ENCODE data around the gene RPLP2. TPM values are rescaled to one million over a fixed set of nuclear protein-coding genes. Genes with fewer than 3 reads are reported as not detected.

Gene RPLP2
- total RNA-seq, 1 experiment from 2014 or later = 1,205 TPM

DNA sequence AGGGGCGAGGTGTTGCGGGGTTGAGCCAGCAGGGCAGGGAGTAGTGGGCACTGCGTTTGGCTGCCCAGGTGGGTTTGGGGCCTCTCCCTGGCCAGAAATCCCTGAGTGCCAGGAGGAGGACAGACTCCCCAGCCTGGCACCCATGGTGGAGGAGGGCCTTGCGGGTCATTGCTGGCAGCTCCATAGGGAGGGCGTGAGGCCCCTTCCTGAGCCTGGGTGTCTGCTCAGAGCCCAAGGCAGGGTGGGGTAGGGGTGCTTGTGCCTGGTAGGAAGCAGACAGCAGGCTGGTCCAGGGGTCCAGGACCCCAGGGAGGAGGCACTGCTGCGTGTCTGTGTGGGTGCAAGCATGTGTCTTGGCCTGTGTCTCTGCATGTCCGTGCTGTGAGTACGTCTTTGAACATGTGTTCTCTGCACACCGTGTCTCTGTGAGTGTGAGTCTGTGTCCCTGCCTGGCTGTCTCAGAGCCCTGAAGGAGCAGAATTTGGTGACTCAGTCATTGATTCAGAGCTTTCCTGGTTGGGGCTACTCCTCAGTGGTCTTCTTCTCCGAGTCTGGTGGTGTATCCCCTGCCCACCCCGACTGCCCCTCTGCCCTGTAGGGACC lies 36.8 kb downstream of the RPLP2 start:
- no peak for DNase-seq (ENCODE audit: extremely low read depth, low read depth)

DNA sequence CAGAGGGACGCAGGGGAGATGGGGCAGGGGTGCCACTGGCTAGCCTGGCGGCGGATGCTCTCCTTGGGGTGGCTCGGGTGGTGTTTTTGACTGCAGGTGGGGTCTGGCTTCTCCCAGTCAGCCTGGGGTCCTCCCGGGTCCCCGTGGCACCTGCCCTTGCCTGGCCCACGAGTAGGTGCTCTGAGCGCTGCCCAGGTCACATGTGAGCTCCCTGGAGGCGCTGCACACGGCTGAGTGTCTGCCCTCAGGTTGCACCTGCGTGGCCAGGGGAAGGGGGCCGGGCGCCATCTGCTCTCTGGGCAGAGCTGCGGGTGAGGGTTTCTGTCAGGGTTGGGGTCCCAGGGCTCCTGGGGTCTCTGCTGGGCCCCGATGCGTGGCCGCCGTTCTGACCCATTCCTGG lies 38.1 kb downstream of the RPLP2 start:
- DNase-seq (ENCODE audit: extremely low read depth, low read depth) = no peak

DNA sequence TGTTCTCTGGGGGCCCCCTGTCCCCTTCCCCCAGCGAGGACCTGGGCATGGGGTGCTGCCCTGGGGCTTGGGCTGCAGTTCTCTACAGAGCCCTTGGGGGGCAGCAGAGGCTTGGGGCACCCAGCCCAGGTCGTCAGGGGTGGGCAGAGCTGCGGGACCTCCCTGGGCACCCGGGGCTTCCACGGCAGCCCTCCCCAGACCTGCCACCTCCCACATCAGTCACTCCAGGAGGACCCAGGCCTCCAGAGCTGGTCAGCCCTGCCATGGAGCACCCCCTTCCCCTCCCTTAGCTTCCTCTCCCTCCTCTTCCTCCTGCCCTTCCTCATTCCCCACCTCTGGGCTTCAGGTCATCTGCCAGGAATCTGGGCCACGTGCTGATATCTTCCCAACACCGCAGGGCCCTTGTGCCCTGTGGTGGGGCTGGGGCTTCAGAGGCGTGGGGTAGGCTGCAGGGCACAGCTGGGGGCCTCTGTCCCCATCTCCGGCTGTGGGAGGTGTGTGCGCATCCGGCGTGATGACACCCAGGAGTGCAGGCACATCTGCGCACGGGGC lies 38.7 kb downstream of the RPLP2 start:
- DNase-seq (ENCODE audit: extremely low read depth, low read depth) = no peak

DNA sequence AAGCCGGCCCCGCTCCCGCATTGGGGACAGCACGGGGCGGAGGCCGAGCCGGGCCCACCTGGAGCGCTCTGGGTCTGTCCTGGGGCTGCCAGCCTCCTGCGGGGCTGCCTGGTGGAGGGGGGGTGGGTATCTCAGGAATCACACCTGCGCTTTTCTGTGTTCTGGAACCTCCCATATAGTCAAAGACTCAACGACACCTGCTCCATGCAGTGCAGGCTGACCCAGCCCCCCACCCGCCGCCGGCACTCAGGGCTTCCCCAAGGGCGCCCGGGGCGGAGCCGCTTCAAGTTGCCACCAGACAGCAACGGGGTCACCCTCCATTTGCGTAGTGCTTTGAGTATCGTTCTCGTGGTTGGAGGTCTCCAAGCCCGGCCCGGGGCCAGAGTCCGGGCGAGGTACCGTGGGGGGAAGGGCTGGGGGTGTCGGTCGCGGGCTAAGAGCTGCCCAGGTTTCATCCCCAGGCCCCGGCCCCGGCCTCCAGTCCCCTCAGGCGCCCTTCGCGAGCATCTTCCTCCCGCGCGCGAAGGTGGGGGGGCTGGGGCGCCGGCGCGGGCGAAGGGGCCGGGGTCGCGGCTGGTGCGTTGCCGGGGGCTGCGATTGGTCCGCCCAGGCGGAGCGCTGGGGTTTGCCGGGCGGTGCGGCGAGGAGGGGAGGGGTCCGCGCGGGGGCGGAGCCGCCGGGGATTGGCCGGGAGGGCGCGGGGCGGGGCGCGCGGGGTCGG lies 39.5 kb downstream of the RPLP2 start:
- DNase-seq (ENCODE audit: extremely low read depth, low read depth) = no peak

DNA sequence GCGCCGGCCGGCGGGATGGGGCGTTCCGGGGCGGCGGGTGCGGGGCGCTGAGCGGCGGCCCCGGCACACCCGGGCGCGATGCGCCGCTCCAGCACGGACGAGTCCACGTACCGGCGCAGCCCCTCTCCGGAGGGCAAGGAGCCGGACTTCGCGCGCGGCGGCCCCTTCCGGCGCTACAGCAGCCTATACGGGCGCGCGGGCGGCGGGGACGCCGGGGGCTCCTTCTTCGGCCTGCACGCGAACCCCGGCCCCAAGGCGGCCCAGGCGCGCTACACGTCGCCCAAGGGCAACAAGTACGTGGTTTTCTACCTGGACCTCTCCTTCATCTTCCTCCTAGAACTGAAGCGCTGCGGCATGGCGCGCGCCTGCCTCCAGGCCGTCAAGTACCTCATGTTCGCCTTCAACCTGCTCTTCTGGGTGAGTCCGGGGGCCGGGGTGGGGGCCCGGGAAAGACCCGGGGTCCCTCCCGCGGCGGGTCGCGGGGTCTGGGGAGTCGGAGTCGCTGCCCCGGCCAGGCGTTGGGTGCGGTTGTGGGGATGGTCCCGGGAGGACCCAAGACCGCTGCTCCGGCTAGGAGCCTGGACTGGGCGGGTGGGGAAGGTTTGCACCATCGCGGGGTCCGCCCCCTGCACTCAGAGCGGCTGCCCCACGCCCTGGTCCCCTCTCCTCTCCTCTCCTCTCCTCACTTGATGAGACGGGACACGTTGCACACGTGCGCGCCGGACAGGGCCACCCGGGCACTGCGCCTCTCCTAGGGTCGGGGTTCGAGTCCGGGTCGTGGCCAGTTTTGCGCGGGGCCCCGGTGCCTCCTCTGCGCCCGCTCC lies 40.4 kb downstream of the RPLP2 start:
- no peak for DNase-seq (ENCODE audit: extremely low read depth, low read depth)

DNA sequence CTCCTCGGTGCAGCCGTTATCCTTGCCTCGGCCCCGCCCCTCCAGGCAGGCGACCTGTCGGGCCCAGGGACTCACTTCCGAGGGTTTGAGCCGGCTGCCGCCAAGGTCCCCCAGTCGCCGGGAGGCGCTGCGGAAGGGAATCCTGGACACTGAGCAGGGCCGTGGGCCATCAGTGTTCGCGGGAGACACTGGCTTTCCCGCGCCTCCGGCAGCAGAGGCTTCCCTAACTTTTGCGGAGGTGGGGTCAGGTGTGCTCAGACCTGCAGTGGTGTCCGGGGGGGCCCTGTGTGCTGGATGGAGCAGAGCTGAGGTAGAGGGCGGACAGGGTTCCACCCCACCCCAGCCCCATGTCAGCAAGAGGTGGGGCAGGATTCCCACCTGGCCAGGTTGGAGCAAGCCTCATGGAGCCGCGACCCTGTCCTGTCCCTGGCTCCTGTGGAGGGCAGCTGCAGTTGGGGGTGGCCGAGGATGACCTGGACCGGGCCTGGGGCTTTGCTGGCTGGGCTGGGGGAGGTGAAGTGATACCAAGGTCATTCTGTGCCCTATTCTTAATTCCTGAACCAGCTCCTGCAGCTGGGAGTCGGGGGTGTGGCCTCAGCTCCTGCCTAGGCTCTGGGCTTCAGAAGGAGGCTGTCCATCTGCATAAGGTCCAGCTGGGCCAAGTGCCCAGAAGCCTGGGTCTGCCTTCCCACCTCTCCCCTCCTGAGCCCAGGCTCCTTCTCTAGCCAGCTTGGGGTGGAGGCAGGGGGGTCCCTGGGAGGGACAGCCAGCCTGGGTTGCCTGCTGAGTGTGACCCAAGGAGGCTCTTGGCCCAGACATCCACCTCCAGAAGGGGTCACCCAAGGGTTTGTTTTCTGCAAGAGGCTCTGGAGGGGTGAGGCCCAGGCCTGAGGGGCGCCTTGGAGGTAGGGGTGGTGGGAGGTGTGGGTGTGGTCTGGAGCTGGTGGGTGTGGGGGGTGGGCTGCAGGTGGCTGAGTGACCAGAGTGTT lies 41.3 kb downstream of the RPLP2 start:
- no peak for DNase-seq (ENCODE audit: extremely low read depth, low read depth)

DNA sequence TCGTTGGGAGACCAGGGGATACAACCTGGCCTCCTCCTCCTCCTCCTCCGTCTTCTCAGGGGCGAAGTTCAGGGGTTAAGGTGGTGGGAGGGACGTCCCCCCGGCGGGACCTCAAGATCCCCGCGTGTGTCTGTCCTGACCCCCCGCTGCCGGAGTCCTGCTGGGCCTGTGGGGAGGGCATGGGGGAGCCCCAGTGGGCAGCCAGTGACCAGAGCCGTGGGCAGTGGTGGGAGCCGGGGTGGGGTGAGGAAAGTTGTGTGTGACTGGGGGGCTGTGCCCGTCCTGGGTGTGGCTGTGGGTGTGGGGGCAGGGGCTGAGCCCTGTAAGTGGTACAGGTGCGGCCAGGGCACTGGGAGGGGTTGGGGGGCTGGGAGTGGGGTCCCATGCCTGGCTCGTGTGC lies 43.0 kb downstream of the RPLP2 start:
- no peak for DNase-seq (ENCODE audit: extremely low read depth, low read depth)

DNA sequence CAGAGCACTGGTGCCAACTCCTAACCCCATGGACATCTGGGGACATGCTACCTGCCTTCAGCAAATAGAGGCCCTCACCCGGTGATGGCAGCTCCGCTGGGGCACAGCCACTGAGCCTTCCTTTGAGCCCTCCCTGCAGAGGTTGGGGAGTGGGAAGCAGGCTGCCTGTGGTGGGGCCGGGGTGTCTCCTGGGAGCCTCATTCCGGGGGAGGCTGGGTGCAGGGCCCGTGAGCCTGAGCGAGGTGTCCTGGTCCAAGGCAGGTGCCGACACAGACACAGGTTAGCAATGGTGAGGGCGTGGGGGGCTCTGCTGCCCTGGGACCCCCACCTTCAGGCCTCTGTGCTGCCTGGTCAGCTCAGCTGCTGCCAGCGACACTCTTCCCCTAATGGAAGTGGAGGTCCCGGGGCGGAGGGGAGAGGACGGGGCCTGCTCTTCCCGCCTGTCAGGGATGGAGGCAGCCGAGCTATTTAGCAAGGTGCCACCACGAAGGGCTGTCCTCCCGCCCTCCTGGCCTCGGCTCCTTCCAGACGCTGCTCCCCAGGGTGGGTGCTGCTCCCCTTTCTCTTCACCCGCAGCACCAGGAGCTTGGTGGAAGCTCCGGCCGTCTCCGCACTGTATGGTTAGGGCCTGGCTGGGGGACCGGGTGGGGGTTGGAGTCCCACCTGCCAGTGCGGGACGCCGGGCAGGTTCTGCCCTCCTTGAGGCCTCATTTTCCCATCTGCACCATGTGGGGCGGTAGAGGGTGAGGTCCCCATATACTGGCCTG lies 44.1 kb downstream of the RPLP2 start:
- no peak for DNase-seq (ENCODE audit: extremely low read depth, low read depth)

DNA sequence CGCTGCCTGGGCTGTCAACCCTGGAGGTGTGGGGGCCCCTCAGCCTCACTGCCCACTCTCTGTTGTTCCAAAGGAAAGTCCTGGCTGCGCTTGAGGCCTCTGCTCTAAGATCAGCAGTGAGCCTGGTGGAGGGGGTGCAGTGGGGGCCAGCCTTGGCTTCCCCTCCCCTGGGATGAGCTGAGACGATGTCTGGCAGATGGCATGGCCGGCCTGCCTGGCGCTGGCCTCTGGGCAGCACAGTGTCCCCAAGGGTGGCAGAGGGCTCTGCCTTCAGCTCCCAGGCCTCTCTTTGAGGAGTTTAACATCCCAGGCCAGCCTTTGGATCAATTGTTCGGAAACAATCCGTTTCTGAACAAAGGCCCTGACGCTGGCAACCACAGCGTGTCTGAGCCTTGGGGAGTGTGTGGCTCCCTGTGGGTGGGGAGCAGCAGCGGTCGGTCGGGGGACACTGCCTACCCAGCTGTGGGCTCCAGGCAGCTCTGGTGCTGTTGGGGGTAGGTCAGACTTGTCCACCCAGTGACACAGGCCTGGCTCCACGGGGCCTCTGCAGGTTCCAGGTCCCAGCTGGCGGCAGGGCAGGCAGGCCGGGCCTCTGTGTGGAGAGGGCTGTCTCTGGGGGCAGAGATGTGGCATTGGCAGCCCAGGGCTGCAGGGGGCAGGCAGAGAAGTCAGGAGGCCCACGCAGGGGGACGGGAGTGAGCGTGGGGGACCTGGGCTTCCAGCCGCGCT lies 45.0 kb downstream of the RPLP2 start:
- DNase-seq (ENCODE audit: extremely low read depth, low read depth) = no peak

DNA sequence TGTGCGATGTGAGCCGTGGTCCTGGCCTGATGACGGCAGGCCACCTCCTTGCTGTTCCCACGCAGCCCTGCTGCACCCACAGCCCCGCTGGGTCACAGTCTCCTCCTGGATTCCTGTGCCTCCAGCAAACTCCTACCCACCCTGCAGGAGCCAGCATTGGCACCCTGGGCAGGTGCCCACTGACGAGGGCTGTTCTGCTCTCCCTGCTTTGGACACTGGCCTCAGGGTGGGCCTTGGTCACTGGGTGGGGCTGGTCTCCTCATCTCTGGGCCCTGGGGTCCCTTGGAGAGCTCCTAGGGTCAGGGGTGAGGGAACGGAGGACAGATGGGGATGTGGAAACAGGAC lies 45.5 kb downstream of the RPLP2 start:
- DNase-seq (ENCODE audit: extremely low read depth, low read depth) = no peak

DNA sequence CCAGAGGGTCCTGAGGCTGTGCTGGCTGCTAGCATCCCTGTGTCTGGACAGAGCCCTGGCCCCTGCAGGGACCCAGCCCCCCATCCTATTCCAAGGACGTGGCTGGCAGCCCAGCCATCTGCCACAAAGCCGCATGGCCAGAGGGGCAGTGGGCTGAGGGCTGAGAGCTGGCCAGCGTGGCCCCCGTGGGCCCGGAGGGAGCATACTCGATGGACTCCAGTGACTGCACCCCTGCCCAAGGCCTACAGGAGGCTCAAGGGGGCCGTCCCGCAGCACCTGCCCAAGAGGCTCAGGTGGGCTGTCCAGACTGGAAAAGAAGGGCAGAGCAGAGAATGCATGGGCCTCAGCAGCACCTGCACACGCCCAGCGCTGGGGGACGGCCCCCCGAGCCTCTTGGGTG lies 46.0 kb downstream of the RPLP2 start:
- no peak for DNase-seq (ENCODE audit: extremely low read depth, low read depth)

DNA sequence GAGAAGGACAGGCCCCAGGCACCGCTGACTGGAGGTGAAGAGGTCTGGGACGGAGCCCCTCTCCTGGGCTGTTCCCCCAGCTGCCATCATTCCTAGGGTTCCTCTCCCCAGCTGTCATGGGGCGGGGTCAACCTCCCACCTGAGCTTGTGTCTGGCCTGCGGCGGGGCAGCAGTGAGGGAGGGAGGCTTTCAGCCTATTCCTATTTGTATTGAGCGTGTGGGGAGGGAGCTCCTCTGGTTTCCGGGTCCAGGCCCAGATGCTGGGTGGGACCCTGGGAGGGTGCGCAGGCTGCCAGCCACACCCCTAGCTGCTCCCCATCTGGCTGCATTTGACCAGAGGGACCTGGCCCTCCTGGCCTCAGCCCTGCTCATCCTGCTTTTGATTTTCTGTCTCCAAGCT lies 46.6 kb downstream of the RPLP2 start:
- no peak for DNase-seq (ENCODE audit: extremely low read depth, low read depth)

DNA sequence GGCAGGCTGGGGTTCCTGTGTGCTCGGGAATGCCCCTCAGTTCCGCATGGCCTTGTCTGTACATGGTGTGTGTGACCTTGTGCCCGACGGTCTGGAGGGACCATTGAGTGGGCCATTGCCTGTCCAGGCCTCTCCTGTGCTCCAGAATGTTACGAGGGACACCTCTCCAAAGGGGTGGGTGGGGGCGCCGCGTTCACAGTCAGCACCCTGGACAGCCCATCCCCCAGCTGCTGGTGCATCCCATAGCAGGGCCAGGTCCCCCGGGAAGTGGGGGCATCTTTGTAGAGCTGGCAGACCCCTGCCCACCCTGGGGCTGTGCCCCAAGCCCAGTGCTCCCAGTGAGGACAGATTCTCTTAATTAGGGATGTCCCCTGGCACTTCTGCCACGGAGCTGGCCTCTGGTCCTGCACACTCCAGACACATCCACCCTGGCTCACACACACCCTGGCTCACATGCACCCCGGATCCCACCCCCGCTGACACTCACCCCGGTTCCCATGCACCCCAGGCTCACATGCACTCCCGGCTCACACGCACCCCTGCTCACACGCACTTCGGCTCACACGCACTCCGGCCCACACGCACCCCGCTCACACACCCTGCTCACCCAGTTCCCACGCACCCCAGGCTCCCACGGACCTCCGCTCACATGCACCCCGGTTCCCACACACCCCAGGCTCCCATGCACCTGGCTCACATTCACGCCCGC lies 48.4 kb downstream of the RPLP2 start:
- DNase-seq (ENCODE audit: extremely low read depth, low read depth) = no peak

DNA sequence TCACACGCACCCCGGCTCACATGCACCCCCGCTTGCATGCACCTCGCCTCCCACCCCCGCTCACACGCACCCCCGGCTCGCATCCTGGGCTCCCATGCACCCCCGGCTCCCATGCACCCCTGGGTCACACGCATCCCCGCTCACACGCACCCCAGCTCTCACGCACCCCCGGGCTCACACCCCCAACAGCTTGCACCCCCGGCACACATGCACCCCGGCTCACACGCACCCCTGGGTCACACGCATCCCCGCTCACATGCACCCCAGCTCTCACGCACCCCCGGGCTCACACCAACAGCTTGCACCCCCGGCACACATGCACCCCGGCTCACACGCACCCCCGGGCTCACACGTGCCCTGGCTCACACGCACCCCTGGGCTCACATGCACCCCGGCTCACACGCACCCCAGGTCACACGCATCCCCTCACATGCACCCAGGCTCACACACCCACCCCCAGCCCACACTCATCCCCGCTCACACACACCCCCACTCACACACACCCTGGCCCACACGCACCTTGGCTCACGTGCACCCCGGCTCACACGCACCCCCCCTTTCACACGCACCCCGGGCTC lies 49.1 kb downstream of the RPLP2 start:
- DNase-seq (ENCODE audit: extremely low read depth, low read depth) = no peak

DNA sequence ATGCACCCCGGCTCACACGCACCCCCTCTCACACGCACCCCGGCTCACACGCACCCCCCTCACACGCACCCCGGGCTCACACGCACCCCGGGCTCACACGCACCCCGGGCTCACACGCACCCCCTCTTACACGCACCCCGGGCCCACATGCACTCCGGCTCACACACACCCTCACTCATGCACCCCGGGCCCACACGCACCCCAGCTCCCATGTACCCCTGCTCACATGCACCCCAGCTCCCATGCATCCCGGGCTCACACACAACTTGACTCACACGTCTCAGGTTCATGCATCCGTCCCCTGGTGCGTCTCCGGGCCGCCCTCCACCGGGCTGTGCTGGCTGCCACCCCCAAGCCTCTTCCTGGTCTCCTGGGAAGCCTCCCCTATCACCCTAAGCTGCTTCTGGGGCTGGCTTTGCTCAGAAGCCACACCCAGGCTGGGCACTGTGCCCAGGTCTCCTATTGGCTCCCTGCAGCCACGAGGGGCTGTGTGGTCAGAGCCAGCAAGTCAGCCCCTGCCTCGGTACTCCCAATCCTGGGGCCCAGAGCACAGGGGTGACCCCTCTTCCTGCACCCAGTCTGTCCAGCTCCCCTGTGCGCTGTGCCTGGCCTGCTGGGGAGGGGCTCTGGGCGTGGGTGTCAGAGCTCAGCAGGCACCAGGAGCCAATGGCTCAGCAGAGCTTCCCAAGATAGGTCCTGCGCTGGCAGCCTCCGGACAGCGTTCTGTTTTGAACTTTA lies 49.8 kb downstream of the RPLP2 start:
- no peak for DNase-seq (ENCODE audit: extremely low read depth, low read depth)

DNA sequence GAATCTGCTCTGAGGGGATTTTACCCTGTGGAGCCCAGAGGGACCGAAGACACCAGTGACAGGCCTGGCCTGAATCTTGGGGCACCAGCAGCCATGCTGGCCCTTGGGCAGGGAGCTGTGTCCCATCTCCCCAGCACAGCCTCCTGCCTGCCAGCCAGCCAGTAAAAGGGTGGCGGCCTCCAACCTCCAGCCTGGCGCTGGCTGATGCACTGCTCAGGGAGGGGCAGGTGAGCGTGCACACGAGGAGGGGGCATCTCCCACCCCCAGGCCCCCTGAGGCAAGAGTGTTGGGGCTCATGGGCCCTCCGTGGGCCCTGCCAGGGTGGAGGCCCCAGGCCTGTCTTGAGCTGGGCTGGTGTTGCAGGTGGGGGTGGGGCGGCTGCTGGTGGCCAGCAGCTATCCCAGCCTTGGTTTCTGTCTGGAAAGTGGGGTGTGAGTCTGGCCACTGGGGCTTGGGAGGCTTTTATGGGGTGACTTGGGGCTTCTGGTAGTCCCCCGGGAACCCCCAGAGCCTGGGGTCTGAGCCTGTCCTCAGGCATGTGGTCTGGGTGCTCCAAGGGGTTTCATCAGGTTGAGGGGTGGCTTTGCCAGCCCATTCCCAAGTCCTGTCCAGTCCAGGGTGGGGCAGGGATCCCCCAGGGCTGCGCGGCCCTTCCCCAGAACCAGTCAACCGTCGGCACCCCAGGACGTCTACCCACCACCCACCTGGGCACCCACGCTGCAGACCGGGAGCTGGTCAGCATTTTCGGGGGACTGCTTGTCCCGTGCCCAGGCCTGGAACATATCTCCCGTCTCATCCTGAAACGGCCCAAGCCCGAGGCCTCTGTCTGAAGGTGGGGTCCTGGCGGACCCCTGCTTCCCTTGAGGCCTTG lies 50.7 kb downstream of the RPLP2 start:
- no peak for DNase-seq (ENCODE audit: extremely low read depth, low read depth)

All from NCI-H460 (cell line).